Stimulated activated CD4-positive, alpha-beta T cell treated with anti-CD3 and anti-CD28 coated beads, Interleukin-12 subunit alpha, Interleukin-12 subunit beta, amount 100 ng/mL, for 48 hours (primary cell): ENCODE results near the gene ATPAF2.
A peak's percentile ranks its signal among the peaks of the same experiment; 100 is the strongest.

Experiments
- DNase-seq, 3 donors: peaks; one replicate each; pipeline ENCODE4 v3.0.0-alpha.2; 2020; ENCODE audit warnings: low read depth in 2 of 3, low spot score in 1 of 3

Gene ATPAF2

DNA sequence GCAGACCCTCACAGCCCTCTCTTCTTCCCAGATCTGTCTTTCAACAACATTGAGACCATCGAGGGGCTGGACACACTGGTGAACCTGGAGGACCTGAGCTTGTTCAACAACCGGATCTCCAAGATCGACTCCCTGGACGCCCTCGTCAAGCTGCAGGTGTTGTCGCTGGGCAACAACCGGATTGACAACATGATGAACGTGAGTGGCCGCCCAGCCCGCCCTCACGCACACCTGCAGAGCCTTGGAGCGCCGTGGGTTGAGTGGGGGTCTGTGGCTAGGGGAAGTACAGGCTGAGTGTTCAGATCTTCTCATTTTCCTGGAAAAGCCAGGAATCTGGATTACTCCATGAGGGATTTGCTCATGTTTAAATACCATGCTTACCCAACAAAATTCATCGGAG, 51.1 kb downstream of the ATPAF2 start:
- no peak for DNase-seq

GRCh38 chr17:17987187-17987896, 51.6 kb downstream of the ATPAF2 start:
- DNase-seq, result no peak

DNA sequence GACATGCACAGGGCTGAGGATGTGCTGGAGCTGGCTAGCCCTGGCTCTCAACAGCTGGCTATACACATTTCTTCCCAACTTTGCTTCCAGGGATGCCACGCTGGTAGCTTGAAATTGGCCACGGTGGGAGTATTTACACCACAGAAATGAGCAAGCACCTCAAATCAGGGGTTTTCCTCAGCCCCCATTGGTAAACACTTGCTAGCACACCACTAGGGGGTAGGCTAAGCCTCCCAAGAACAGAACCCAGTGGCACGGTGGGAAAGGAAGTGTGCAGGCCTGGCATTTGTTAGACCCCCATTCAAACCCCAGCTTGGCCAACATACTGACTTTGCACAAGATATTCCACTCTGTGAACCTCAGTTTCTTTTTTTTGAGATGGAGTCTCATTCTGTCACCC, 53.4 kb downstream of the ATPAF2 start:
- no peak for DNase-seq

GRCh38 chr17:17985153-17985552, 53.8 kb downstream of the ATPAF2 start:
- no peak for DNase-seq

- DNase-seq, result no peak
These were observed 55.2 kb downstream of the ATPAF2 start for GRCh38 chr17:17983776-17984175.

DNA sequence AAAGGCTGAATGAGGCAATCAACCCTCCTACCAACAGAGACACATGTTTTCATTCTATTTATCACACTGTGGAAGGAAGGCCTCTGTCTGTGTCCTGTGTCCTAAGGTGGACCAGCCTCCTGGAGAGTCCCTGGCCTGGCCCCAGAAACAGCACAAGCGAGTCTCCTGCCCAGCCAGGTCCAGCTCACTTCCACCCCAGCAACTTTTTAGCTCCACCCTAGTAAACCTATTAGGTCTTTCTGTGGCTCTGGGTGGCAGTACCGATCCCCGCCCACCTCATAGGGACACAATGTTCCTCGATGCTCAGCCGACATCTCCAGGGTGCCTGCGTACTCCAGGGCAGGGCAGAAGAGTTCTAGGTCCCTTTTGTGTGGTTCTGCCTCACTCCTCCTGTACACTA, 55.6 kb downstream of the ATPAF2 start:
- no peak for DNase-seq

- no peak for DNase-seq
These were observed 56.2 kb downstream of the ATPAF2 start for GRCh38 chr17:17982801-17983200.

DNA sequence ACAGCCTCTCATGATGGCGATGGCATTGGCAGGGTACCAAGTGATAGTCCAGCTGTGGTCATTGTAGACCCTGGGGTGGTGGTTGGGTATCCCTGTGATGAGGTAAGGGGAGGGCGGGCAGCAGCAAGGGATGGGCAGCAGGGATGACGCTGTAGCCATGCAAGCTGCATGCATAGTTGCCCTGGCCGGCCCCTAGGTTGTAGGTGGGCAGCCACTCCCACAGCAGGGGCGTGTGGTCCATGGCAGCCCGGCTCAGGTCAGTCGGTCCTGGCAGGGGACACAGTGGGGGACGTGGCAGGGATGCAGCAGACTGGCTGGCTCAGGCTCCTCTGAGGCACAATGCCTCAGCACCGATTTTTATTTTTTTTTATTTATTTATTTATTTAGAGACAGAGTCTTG, 57.6 kb downstream of the ATPAF2 start:
- DNase-seq, result no peak

- DNase-seq, result no peak
These were observed 59.2 kb downstream of the ATPAF2 start for GRCh38 chr17:17979778-17980177.

GRCh38 chr17:17978481-17979424, 60.2 kb downstream of the ATPAF2 start:
- DNase-seq, result no peak

DNA sequence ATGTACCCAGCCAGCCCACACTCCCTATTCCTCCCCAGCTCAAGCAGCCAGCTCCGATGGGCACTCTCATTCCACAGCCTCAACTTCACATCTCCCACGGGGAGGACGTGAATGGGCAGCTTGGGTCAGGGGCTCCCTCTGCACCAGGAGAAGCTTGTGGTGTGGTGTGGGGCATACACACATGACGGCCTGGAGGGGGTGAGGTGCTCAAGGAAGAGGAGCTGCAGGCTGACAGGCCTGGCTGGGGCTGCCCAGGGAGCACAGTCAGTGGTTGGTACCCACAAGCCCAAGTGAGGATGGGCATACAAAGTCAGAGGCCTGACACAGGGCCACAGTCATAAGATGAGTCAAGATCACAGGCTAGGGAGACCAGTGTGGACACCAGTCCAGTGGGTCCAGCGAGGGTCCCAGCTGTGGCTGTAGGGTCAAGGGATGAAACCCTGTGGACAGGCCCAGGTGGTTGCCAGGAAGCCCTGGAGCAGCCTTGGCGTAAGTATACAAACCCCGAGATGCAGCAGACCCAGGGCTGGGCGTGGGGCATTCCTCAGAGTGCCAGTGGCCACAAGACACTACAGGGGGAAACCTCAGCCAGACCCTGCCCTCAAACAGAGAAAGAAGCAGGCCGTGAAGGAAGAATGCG, 61.9 kb downstream of the ATPAF2 start:
- DNase-seq, result no peak

GRCh38 chr17:17975436-17975835, 63.5 kb downstream of the ATPAF2 start:
- no peak for DNase-seq

- DNase-seq, result no peak
These were observed 66.1 kb downstream of the ATPAF2 start for GRCh38 chr17:17972952-17973254.

- peak; percentile 99 to 100 (median 100) for DNase-seq
These were observed 66.6 kb downstream of the ATPAF2 start, which contains the start of the genes DRC3 and TOM1L2 for GRCh38 chr17:17972126-17972951. DRC3 (plus strand) TSS chr17:17972862; CDS start chr17:17977599, 4,737 bp downstream. TOM1L2 (minus strand) TSS chr17:17972400; CDS start chr17:17972313, 87 bp downstream.

GRCh38 chr17:17971431-17972125, 67.4 kb downstream of the ATPAF2 start:
- no peak for DNase-seq

DNA sequence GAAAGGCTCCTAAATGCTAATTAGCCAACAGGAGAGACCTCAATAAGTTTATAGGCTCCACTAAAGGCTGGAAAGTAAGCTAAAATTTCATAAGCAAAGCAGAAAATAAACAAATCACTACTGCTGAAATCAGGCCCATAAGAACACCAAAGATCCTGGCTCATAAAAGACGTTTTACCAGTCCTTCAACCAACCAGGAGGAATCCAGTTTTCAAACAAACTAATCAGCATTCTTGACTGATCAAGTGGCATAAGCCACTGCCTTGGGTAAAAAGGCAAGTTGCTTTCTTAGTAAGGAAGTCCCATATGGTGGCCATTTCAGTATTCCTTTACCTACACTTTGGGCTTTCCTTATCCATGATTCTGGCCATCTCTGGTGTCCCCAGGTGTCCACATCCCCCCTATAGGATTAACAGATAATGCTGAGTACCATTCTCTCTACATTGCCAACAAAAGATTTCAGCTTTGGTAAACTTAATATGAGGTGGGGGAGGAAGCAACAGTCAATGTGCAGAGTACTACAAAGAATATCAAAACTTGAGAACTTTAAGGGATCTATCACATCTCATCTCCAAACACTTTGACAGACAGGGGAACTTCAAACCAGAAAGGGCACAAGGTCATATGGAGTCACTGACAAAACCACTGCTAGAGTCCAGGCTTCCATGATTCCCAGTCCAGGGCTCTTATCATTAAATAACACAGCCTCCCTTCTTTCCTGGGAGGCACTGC, 68.1 kb downstream of the ATPAF2 start:
- no peak for DNase-seq
